Panc1 (cell line): ENCODE measurements around the gene DENND2D.

ENCODE experiments used
- POLR2AphosphoS5 ChIP-seq: IDR thresholded peaks from 2 replicates; pipeline ENCODE4 v1.6.1; 2012; ENCODE audit warnings: mild to moderate bottlenecking, low read depth, low read length, moderate library complexity
- REST ChIP-seq, 2 experiments: IDR thresholded peaks; 2 replicates each; pipeline ENCODE4 v1.6.1; 2011 to 2012; ENCODE audit warnings: low read depth in 2 of 2, control low read depth in 1 of 2, low read length in 1 of 2, mild to moderate bottlenecking in 1 of 2, moderate library complexity in 1 of 2; ENCODE audit not compliant: insufficient read depth in 1 of 2
- SIN3A ChIP-seq: IDR thresholded peaks from 2 replicates; pipeline ENCODE4 v1.6.1; 2012; ENCODE audit warnings: low read depth, mild to moderate bottlenecking, low read length, moderate library complexity, borderline replicate concordance; ENCODE audit not compliant: insufficient read depth
- TF ChIP-seq, protein P1 (sequence below): fragments of 450-650 bp; IDR thresholded peaks from 2 replicates; pipeline ENCODE4 v1.5.1; 2017; ENCODE audit warnings: mild to moderate bottlenecking

DNA sequence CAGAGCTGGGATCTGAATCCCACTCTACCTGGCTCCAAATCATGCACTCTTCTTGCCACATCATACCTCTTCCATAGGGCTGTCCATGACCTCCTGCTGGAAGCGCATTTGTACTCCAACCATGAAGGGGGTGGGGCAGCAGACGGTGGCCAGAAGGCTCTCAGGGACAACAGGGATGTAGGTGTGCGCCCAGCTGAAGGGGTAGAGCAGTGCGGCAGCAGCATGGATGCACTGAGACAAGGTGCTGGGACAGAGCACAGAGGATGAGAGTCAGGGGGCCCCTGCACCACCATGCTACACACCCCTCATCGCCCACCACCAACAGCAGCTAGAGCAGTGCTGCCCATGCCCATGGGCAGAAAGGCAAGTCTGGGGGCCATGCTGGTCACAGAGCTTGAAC is 8.4 kb downstream of the DENND2D start:
- TF ChIP-seq, protein P1, sequence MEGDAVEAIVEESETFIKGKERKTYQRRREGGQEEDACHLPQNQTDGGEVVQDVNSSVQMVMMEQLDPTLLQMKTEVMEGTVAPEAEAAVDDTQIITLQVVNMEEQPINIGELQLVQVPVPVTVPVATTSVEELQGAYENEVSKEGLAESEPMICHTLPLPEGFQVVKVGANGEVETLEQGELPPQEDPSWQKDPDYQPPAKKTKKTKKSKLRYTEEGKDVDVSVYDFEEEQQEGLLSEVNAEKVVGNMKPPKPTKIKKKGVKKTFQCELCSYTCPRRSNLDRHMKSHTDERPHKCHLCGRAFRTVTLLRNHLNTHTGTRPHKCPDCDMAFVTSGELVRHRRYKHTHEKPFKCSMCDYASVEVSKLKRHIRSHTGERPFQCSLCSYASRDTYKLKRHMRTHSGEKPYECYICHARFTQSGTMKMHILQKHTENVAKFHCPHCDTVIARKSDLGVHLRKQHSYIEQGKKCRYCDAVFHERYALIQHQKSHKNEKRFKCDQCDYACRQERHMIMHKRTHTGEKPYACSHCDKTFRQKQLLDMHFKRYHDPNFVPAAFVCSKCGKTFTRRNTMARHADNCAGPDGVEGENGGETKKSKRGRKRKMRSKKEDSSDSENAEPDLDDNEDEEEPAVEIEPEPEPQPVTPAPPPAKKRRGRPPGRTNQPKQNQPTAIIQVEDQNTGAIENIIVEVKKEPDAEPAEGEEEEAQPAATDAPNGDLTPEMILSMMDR, result no peak
- TF ChIP-seq POLR2AphosphoS5 (no peak), REST (IDR thresholded peaks at IDR 0.05; ENCODE audit: insufficient read depth in 1 of 2, low read depth in 2 of 2, low read length in 1 of 2) (no peak), SIN3A (no peak)
